Adrenal gland (tissue), 5 donors: ENCODE measurements around the gene MARK1.

ENCODE experiments used
- CTCF ChIP-seq, 6 experiments: fragments of 450-650 bp in 4 of 6; fragments of 200-600 bp in 2 of 6; sonication (generic) in 1 of 6; IDR thresholded peaks; 1 replicate in 5 of 6; 2 replicates in 1 of 6; pipeline versions ENCODE4 v1.5.1 to v1.8.0; 2016 to 2021; ENCODE audit warnings: antibody characterized with exemption in 6 of 6, mild to moderate bottlenecking in 2 of 6, moderate library complexity in 1 of 6
- POLR2A ChIP-seq, 2 donors: fragments of 450-650 bp; IDR thresholded peaks; one replicate each; pipeline ENCODE4 v1.6.1; 2017; ENCODE audit warnings: antibody characterized with exemption in 2 of 2, mild to moderate bottlenecking in 2 of 2, moderate library complexity in 1 of 2
- donor health status: DM: no; HTN: no; CAD: no.

GRCh38 chr1:220500372-220500771, 27.6 kb upstream of the MARK1 start:
- TF ChIP-seq POLR2A (IDR thresholded peaks at IDR 0.05) (no peak), CTCF (IDR thresholded peaks at IDR 0.05) (no peak)
